ENCODE results near the gene OPN3. TPM values are rescaled to one million over a fixed set of nuclear protein-coding genes. Genes with fewer than 3 reads are reported as not detected.
"Not testable (repeated sequence)": the region's sequence is repeated elsewhere in the genome, so short reads cannot be mapped to it uniquely, and the experiment has no call there.

Gene OPN3
- total RNA-seq: 20.0 to 29.1 TPM (median 23.5 TPM) in 3 replicates
- long read RNA-seq, transcript OPN3-204 (4 exons, 1,961 nt): minor isoform, 7 of 105 reads
- long read RNA-seq, transcript OPN3-201 (4 exons, 2,620 nt): major isoform, 47 of 105 reads
- long read RNA-seq, transcript OPN3-206 (3 exons, 1,816 nt): minor isoform, 29 of 105 reads
- long read RNA-seq, partial matches to known transcripts: 0 of 105 reads
- long read RNA-seq, other reads (novel, unspliced or antisense): 22 of 105 reads

GRCh38 chr1:241640149-241640866, at the start of gene OPN3, which contains the start of gene CHML:
TSS of gene OPN3 (minus strand) at chr1:241640369. CDS start at chr1:241640254, 115 bp downstream.
TSS of gene CHML (minus strand) at chr1:241640369. CDS start at chr1:241635766, 4,603 bp downstream.
- H3K27me3 Mint-ChIP-seq (ENCODE audit: low read depth): no peaks in the 10 kb centered on the region
- no peak for TF ChIP-seq CTCF (IDR thresholded peaks at IDR 0.05)
- peaks cover 51% of the 10 kb centered on the region for H3K4me1 Mint-ChIP-seq (ENCODE audit: low read depth)
- peak within 1 kb of the TSS; percentile 87 for H3K27ac Mint-ChIP-seq (ENCODE audit: unreplicated experiment)
- DNase-seq (ENCODE audit: low spot score): peak; percentile 95
- peak within 1 kb of the TSS; percentile 85 for H3K4me3 Mint-ChIP-seq (ENCODE audit: unreplicated experiment)
- peaks cover 8% of the 10 kb centered on the region for H3K9me3 Mint-ChIP-seq (ENCODE audit: low read depth)
- H3K36me3 Mint-ChIP-seq (ENCODE audit: low read depth): peaks cover 1% of the 10 kb centered on the region

GRCh38 chr1:241688940-241689368, 48.8 kb upstream of the OPN3 start:
- peaks cover 12% of the 10 kb centered on the region for H3K27me3 Mint-ChIP-seq (ENCODE audit: low read depth)
- peaks cover 10% of the 10 kb centered on the region for H3K4me1 Mint-ChIP-seq (ENCODE audit: low read depth)
- H3K27ac Mint-ChIP-seq (ENCODE audit: unreplicated experiment): peak overlapping the region; percentile 79
- H3K4me3 Mint-ChIP-seq (ENCODE audit: unreplicated experiment): no peak overlapping the region
- H3K36me3 Mint-ChIP-seq (ENCODE audit: low read depth): peaks cover 2% of the 10 kb centered on the region
- TF ChIP-seq CTCF (IDR thresholded peaks at IDR 0.05): no peak
- H3K9me3 Mint-ChIP-seq (ENCODE audit: low read depth): peaks cover 13% of the 10 kb centered on the region
- DNase-seq (ENCODE audit: low spot score): no peak

GRCh38 chr1:241684108-241684507, 43.9 kb upstream of the OPN3 start:
- Mint-ChIP-seq H3K9me3 (ENCODE audit: low read depth) (peaks cover 7% of the 10 kb centered on the region), H3K27me3 (ENCODE audit: low read depth) (peaks cover 30% of the 10 kb centered on the region), H3K27ac (ENCODE audit: unreplicated experiment) (no peak overlapping the region), H3K4me3 (ENCODE audit: unreplicated experiment) (no peak overlapping the region), H3K4me1 (ENCODE audit: low read depth) (peaks cover 5% of the 10 kb centered on the region), H3K36me3 (ENCODE audit: low read depth) (peaks cover 2% of the 10 kb centered on the region)
- no peak for TF ChIP-seq CTCF (IDR thresholded peaks at IDR 0.05)
- no peak for DNase-seq (ENCODE audit: low spot score)

- no peaks in the 10 kb centered on the region for H3K4me1 Mint-ChIP-seq (ENCODE audit: low read depth)
- peaks cover 5% of the 10 kb centered on the region for H3K9me3 Mint-ChIP-seq (ENCODE audit: low read depth)
- H3K36me3 Mint-ChIP-seq (ENCODE audit: low read depth): peaks cover 2% of the 10 kb centered on the region
- H3K27me3 Mint-ChIP-seq (ENCODE audit: low read depth): peaks cover 30% of the 10 kb centered on the region
- H3K27ac Mint-ChIP-seq (ENCODE audit: unreplicated experiment): no peak overlapping the region
- TF ChIP-seq CTCF (IDR thresholded peaks at IDR 0.05): no peak
- no peak for DNase-seq (ENCODE audit: low spot score)
- no peak overlapping the region for H3K4me3 Mint-ChIP-seq (ENCODE audit: unreplicated experiment)
These were observed 42.8 kb upstream of the OPN3 start for GRCh38 chr1:241682921-241683320.

- H3K27me3 Mint-ChIP-seq (ENCODE audit: low read depth): peaks cover 36% of the 10 kb centered on the region
- not testable (repeated sequence) for H3K27ac Mint-ChIP-seq (ENCODE audit: unreplicated experiment); DNase-seq (ENCODE audit: low spot score); H3K4me3 Mint-ChIP-seq (ENCODE audit: unreplicated experiment); H3K9me3 Mint-ChIP-seq (ENCODE audit: low read depth); H3K36me3 Mint-ChIP-seq (ENCODE audit: low read depth); H3K4me1 Mint-ChIP-seq (ENCODE audit: low read depth)
These were observed 41.8 kb upstream of the OPN3 start for GRCh38 chr1:241681861-241682448.
